GM19467 (cell line): ENCODE measurements around the gene PATE4.
"Not testable (repeated sequence)": the region's sequence is repeated elsewhere in the genome, so short reads cannot be mapped to it uniquely, and the experiment has no call there.

ENCODE experiments used
- ATAC-seq: cut with Tn5 transposase; IDR thresholded peaks from one replicate; pipeline ENCODE4 v1.9.1; 2021; ENCODE audit warnings: mild to moderate bottlenecking, moderate library complexity; ENCODE audit not compliant: unreplicated experiment

PATE4 gene, protein sequence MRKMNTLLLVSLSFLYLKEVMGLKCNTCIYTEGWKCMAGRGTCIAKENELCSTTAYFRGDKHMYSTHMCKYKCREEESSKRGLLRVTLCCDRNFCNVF

DNA sequence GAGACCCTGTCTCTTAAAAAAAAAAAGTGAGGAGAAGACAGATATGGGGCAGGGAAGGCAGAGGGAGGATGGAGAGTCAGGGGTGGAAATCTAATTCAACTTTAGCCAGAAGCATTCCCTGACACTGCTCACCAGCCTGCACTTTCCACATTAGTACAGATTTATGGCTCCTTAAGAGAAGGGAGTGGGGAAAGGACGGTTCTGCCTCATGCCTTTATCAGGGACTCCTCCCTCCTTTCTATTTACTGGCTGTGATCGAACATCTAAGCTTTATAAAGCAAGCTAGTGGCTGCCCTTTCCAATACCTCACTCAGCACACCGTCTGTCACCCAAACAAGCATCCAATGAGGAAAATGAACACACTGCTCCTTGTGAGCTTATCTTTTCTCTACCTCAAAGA lies at the start of gene PATE4:
Gene PATE4, plus strand, starts transcription at position 301 of the 400 bp plus-strand sequence. Its CDS starts 44 bp downstream, at position 345.
- no peak for ATAC-seq

DNA sequence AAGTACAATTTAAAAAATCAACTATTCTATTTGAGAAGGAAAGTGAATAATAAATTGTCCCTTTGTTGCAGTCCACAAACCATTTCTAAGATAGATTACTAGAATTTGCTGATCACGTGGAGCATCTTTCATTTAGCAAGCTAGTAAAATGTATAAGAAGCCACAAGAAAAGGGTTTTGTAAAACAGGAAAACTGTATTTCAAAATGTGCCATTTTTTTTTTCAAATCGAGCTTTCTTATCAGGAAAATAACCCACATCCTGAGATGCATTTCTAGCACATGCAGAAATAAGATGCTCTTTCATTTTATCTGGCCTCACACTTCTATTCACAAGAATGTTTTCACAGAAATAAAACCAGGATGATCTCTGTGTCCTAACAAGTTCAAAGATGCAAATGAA lies 48.4 kb upstream of the PATE4 start:
- ATAC-seq, result no peak

DNA sequence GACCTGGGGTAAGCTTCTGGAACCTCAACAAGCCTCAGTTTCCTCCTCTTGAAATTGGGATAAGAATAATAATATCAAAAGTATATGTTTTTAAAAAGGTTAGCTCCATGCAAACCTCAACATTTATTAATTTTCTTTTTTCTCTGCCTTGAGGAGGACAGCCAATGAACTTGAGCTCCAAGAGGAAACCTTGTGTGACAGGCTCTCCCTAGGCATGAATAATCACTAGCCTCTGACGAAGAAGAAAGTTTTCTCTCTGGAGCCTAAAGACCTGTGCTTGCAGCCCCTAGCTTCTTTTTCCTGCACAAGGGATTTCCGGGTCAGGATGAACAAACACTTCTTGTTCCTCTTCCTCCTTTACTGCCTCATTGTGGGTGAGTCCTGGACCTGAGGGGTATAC lies 45.3 kb upstream of the PATE4 start, which contains the start of gene PATE3:
Gene PATE3, plus strand, starts transcription at position 301 of the 400 bp plus-strand sequence. Its CDS starts 25 bp downstream, at position 326.
- no peak for ATAC-seq

DNA sequence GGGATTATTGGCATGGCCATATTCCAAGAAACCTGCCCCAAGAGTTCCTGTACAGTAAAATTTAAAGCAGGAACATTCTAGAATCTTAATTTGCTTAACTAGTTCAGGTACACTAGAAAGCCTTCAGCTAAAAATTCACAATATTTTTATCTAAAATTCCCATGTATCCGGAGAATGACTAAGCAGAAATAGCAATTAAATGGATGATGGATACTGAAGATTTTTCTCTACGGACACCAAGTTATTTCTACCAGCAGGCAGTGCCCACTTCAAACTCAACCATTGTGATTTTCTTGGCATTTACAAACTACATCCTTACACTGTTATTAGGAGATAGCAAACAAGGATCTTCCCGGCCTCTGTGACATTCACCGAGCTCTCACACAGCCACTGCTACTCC lies 42.3 kb upstream of the PATE4 start:
- ATAC-seq, result no peak

DNA sequence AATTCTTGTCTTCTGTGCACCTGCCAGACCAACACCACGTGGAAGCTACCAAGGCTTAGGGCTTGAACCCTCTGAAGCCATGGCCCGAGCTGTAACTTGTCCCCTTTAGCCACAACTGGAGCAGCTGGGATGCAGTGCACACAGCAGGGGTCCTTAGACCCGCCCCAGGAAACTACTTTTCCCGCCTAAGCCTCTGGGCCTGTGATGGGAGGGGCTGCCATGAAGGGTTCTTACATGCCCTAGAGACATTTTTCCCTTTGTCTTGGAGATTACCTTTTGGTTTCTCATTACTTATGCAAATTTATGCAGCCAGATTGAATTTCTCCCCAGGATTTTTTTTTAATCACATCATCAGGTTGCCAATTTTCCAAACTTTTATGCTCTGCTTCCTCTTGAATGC lies 35.5 kb upstream of the PATE4 start:
- no peak for ATAC-seq

DNA sequence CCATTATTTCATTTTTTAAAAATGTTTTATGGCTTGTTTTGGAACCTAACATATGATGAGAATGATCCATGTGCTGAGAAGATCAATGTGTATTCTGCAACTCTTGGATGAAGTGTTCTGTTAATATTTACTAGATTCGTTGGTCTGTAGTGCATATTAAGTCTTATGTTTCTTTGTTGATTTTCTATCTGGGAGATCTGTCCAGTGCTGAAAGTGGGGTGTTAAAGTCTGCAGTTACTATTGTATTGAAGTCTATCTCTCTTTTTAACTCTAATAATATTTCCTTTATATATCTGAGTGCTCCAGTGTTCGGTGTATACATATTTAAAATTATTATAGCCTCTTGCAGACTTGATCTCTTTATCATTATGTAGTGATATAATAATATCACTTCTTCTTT lies 33.3 kb upstream of the PATE4 start:
- ATAC-seq, result no peak

DNA sequence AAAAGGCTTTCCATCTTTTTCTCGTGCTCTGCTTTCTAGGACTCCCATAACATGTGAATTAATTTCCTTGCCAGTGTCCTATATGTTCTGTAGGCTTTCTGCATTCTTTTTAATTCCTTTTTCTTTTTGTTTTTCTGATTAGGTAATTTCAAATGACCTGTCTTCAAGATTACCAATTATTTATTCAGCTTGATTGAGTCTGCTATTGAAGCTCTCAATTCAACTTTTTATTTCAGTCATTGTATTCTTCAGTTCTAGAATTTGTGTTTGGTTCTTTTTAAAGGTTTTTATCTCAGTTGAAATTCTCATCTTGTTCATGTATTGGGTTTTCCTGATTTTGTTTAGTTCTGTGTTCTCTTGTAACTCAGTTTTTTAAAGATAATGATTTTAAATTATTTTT lies 30.7 kb upstream of the PATE4 start:
- no peak for ATAC-seq

DNA sequence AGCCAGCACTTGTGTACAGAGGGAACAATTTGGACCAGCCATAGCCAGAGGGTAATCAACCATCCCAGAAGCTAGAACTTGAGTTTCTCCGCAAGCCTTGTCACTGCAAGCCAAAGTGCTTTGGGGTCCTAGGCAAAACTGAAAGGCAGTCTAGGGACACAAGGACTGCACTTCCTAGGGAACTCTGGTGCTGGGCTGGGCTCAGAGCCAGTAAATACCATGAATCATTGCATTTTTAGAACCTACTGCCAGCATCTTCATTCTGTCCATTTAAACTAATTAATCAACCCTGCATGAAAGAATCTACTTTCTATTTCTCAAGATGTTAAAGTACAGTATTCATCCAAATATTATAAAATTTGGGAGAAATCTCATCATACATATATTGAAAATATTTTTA lies 25.2 kb upstream of the PATE4 start:
- ATAC-seq, result no peak

DNA sequence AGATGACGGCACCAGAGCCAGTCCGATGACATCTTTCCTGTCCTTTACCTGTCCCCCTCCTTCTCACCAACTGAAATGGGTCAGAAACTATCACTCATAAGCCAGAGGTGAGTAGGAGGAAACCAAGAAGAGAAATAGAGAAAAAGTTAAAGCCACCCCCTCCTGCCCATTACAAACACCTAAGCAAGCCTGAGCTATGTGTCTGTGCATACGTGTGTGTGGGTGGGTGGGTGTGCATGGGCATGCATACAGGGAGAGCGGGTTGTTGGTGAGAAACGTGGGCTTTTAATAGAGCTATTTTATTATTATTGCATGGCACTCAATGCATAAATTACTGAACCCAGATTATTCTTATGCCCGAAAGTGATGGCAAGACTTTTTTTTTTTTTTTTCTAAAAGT lies 2.6 kb downstream of the PATE4 start:
- ATAC-seq, result no peak

DNA sequence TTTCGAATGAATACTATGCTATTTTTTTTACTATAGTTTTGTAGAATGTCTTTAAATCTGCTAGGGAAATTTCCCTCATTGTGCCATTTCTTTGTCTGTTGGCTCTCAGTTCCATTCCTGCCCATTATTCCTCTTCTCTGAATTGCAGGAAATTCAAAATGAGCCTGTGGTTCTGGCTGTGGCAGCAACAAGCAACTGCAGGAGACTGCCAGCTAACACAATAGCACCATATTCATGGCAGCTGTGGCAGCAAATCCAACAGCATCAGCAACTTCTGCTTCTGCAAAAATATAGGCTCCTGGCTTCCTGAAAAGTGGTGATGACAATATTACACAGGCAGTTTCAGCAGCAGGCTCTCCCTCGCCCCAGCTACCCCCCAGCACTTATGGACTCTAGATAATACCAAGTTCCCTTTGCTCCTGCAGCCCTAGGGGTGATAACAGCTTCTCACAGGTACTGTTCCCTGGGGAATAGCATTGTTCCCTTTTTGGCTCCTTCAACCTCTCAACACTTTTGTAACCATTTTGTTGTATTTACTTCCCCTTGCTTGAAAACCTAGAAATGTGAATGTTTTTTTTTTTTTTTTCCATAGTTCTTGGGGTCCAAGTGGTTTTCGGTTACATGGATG lies 9.3 kb downstream of the PATE4 start:
- ATAC-seq, result no peak

DNA sequence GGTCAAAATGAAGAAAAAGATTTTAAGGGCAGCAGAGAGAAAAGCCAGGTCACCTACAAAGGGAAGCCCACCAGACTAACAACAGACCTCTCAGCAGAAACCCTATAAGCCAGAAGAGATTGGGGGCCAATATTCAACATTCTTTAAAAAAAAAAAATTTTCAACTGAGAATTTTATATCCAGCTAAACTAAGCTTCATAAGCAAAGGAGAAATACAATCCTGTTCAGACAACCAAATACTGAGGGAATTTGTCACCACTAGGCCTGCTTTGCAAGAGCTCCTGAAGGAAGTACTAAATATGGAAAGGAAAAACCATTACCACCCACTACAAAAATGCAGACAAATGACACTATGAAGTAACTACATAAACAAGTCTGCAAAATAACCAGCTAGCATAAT lies 13.1 kb downstream of the PATE4 start:
- no peak for ATAC-seq

DNA sequence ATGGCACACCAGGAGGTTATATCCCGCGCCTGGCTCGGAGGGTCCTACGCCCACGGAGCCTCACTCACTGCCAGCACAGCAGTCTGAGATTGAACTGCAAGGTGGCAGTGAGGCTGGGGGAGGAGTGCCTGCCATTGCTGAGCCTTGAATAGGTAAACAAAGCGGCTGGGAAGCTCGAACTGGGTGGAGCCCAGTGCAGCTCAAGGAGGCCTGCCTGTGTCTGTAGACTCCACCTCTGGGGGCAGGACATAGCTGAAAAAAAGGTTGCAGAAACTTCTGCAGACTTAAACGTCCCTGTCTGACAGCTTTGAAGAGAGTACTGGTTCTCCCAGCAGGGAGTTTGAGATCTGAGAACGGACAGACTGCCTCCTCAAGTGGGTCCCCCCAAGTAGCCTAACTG lies 24.6 kb downstream of the PATE4 start:
- ATAC-seq, result not testable (repeated sequence)

DNA sequence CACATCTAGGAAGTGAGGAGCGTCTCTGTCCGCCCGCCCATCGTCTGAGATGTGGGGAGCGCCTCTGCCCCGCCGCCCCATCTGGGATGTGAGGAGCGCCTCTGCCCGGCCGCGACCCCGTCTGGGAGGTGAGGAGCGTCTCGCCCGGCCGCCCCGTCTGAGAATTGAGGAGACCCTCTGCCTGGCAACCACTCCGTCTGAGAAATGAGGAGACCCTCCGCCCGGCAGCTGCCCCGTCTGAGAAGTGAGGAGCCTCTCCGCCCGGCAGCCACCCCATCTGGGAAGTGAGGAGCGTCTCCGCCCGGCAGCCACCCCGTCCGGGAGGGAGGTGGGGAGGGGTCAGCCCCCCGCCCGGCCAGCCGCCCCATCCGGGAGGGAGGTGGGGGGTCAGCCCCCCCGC lies 29.7 kb downstream of the PATE4 start:
- not testable (repeated sequence) for ATAC-seq

DNA sequence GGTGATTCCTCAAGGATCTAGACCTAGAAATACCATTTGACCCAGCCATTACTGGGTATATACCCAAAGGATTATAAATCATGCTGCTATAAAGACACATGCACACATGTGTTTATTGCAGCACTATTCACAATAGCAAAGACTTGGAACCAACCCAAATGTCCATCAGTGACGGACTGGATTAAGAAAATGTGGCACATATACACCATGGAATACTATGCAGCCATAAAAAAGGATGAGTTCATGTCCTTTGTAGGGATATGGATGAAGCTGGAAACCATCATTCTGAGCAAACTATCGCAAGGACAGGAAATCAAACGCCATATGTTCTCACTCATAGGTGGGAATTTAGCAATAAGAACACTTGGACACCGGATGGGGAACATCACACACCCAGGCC lies 32.2 kb downstream of the PATE4 start:
- ATAC-seq, result not testable (repeated sequence)

DNA sequence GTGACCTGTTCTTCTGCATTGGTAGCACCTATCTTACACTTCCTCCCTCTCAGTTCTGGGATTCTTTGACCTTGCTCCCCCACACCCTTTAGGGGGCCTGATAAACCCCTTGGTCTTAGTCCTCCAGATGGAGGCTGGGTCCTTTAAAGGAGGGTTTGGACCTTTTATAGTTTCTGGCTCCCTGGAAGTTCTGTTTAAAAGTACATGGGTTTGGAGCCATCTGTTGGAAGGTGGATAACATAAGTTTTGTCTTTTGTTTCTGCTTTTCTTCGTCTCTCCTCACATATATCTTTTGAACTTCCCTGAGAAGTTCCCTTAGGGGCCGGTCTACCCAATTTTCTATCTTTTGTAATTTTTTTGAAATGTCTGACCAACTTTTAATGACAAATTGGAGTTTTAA lies 36.4 kb downstream of the PATE4 start:
- ATAC-seq, result no peak

DNA sequence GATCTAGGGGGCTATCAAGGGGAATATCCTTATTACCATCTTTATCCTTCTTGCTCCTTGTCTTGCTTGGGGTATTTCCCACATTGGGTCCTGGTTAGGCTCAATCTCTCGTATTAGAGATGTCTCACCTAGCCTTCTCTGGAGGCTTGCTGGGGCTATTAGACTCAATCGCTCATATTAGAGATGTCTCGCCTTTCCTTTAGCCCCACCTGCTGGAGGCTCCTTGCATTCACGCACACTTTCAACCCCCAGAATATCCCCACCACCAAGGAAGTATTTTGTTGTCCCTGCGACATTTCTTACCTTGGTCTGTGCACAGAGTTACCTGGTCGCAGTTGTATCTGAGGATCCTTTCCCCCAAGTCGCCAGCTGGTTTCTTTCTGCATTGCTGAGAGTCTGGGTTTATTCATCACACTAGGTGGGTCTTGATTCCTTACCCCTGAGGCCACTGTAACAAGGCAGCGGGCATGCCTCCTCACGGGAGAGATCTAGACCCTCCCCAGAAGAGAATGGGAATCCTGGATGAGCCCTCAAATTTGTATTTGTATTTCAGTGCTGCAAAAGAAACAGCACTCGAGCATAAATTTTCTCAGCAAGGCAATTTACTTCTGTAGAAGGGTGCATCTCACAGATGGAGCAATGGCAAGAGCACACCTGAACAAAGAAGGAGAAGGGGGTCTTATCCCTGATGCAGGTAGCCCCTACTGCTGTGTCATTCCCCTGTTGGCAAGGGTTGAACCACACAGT lies 38.4 kb downstream of the PATE4 start:
- ATAC-seq, result no peak

DNA sequence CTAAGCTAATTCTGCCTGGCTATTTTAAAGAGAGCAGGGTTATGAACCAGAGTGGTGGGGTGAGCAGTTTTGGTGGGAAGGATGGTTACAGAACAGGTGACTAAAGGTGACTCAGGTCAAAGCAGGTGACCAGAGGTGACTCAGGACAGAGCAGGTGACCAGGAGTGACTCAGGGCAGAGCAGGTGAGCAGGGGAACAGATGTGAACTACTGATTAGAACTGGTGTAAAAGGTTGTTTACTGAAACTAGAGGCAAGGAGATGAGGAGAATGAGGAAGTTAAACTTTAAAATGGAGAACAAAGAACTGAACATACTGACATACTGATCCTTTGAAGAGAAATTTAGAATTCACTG lies 39.0 kb downstream of the PATE4 start:
- no peak for ATAC-seq

DNA sequence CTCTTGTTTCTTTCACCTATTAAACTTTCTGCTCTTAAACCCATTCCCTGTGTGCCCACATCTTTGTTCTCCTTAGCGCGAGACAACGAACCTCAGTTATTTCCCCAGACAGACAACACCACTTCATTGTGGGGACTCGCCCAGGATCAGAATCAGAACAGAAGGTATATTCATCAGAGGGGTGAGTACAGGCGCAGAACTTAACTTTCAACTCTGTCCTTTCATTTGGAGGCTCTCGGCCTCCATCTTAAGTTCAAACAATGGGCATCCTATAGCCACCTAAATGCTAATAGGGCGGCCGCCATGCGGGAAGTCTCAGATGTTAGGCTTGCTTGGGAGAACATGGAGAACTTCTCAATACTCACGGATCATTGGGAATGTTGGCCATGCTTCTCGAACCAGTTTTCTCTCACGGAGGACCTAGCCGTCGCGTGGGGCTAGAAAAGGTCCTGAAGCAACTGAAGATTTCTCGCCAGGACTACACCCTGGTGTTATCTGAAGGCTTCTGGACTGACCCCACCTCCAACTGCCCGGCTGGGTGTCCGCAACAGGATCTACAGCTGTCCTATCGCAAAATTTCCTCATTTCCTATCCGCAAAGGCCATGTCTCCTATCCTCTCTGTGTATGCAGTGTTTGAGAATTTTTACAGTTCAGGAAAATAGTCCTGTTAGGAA lies 40.9 kb downstream of the PATE4 start:
- no peak for ATAC-seq

DNA sequence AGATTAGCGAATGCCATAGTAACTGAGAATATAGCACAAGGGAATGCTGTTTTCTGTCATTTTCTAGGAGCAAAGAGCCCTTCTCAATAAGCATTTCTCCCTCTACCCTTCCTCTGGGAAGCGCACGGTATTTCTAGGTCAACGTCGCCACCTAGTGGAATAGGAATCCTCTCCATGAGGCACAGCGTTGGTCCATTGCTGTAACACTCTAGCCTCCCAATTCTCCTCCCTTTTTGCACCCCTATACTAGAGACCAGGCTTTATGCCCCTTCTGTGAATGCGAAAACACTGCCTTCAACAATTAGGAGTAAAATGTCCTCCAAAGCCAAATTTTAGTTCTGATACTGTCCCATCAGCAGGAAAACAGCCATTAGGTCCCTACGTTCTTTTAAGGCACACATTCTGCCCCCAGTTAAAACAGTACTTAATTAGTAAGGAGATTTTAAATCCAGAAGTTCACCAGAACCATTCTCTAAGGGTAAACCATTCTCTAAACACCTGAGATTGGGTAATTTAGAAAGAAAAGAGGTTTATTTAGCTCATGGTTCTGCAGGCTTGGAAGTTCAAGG lies 41.5 kb downstream of the PATE4 start:
- peak; percentile 66 for ATAC-seq

DNA sequence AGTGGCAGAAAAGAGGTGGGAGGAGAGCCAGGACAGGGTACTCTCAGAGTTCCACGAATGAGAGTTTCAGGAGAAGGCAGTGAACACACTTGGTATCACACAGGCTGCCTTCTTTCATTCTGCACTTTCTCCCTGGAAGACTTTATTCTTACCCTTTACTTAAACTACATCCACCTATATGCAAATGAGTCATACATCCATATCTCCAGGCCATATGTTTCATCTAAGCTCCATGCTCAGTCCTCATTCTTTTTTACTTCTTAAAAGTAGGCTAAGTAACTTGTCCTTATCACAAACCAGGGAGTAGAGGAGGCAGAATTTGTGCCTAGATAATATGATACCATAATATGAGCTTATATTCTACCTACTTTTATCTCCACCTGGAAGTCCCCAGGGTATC lies 48.2 kb downstream of the PATE4 start:
- no peak for ATAC-seq

DNA sequence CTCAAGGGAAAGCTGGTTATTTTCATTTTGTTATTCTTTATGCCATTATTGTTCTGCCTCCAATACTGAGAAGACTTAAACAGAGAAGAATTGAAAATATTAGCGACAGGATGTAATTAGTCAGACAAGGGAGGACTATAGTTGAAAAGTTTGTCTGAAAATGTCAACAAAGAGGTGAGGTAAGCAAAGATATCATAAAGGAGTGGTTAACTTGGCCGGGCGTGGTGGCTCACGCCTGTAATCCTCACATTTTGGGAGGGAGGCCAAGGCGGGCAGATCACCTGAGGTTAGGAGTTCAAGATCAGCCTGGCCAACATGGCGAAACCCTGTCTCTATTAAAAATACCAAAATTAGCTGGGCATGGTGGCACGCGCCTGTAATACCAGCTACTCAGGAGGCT lies 50.3 kb downstream of the PATE4 start:
- no peak for ATAC-seq

DNA sequence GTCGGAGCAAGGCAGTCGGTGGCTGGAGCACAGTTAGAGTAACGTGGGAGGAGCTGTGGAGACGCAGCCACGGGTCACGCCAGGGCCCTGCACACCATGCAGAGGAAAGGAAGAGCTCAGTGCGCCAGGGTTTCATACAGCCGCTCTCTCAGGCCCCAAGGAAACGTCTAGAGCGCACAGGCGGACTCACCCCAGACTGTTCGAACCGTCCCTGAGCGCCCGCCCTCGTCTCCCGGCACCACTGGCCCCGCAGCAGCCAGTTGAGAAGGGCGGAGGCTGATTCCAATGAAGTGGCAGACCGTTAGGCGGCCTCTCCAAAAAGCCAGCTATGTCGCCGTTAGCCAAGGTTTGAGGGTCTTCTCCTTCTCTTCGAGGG lies 53.9 kb downstream of the PATE4 start:
- peak; percentile 9 for ATAC-seq
